ENCODE data around the gene EPS8L2. TPM values are rescaled to one million over a fixed set of nuclear protein-coding genes. Genes with fewer than 3 reads are reported as not detected.

Gene EPS8L2
- total RNA-seq, 2 donors from 2014 or later = 126 to 153 TPM

DNA sequence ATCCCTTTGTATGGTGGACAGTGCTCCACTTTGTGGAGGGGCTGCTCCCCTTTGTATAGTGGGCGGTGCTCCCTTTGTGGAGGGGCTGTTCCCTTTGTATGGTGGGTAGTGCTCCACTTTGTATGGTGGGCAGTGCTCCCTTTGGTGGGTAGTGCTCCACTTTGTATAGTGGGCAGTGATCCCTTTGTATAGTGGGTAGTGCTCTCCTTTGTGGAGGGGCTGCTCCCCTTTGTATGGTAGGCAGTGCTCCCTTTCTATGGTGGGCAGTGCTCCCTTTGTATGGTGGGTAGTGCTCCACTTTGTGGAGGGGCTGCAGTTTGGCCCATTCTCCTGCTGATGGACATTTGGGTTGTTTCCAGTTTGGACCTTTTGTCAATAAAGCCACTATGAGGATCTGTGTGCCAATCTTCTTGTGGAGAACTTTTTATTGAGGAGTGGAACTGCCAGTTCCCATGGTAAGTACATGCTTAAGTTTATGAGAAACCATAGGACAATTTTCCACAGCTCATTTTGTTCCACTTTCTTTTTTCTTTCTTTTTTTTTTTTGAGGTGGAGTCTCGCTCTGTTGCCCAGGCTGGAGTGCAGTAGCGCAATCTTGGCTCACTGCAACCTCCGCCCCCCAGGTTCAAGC lies 36.7 kb downstream of the EPS8L2 start:
- DNase-seq = no peak
- Histone ChIP-seq H3K27me3 (no peaks in the 10 kb centered on the region), H3K36me3 (replicated peaks in 1 of 2; ENCODE audit: insufficient read depth in 1 of 2, low read depth in 2 of 2) (no peaks in the 10 kb centered on the region), H3K27ac (no peak overlapping the region), H3K9me3 (no peaks in the 10 kb centered on the region), H3K4me1 (peaks cover 11% of the 10 kb centered on the region), H3K4me3 (no peak overlapping the region)
- intact Hi-C loops (cut with DNase I) = no loop called here
- TF ChIP-seq, protein P1, sequence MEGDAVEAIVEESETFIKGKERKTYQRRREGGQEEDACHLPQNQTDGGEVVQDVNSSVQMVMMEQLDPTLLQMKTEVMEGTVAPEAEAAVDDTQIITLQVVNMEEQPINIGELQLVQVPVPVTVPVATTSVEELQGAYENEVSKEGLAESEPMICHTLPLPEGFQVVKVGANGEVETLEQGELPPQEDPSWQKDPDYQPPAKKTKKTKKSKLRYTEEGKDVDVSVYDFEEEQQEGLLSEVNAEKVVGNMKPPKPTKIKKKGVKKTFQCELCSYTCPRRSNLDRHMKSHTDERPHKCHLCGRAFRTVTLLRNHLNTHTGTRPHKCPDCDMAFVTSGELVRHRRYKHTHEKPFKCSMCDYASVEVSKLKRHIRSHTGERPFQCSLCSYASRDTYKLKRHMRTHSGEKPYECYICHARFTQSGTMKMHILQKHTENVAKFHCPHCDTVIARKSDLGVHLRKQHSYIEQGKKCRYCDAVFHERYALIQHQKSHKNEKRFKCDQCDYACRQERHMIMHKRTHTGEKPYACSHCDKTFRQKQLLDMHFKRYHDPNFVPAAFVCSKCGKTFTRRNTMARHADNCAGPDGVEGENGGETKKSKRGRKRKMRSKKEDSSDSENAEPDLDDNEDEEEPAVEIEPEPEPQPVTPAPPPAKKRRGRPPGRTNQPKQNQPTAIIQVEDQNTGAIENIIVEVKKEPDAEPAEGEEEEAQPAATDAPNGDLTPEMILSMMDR (IDR thresholded peaks at IDR 0.05) = no peak
- TF ChIP-seq POLR2A (IDR thresholded peaks at IDR 0.05) = no peak
- no peak for ATAC-seq
- WGBS, 2 donors = 92 to 97% methylated on average over 3 to 4 of the region's 4 CpGs

GRCh38 chr11:745428-745827 lies 39.4 kb downstream of the EPS8L2 start:
- Histone ChIP-seq H3K36me3 (replicated peaks in 1 of 2; ENCODE audit: insufficient read depth in 1 of 2, low read depth in 2 of 2) (no peaks in the 10 kb centered on the region), H3K4me1 (peaks cover 31% of the 10 kb centered on the region), H3K27me3 (no peaks in the 10 kb centered on the region), H3K9me3 (no peaks in the 10 kb centered on the region), H3K27ac (no peak overlapping the region), H3K4me3 (no peak overlapping the region)
- TF ChIP-seq POLR2A (IDR thresholded peaks at IDR 0.05) = no peak
- TF ChIP-seq, protein P1 (IDR thresholded peaks at IDR 0.05) = no peak
- intact Hi-C loops (cut with DNase I) = no loop called here
- WGBS, 2 donors = 27 to 38% methylated on average over 1 of the region's 1 CpG
- ATAC-seq (no peak), DNase-seq (no peak)

DNA sequence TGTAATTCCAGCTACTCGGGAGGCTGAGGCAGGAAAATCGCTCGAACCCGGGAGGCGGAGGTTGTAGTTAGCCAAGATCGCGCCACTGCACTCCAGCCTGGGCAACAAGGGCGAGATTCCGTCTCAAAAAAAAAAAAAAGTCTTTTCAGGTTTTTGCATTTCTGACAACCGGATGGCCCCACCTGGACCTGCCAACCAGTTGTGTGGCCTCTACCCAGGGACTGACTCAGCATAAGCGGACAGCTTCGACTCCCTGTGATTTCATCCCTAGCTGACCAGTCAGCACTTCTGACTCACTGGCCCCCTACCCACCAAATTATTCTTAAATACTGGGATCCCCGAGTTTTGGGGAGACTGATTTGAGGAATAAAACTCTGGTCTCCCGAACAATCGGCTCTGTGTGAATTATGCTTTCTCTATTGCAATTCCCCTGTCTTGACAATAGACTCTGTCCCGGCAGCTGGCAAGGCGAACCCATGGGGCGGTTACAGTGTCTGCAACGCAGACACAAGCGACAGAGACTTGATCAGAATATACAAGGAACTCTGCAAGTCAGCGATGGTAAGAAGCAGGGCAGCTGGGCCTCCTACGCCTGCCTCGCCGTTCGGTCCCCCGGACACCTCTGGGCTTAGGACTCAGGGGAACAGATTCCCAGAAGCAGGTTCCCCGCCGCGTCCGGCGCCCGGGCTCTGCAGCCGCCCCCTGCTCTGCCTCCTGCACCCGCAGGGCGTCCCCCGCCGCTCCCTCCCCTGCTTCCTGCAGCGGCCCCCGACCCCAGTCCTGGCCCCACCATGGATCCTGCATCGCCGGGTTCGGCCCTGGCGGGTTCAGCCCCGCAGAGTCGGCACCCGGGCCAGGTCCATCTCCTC lies 40.5 kb downstream of the EPS8L2 start:
- DNase-seq = peak in 3 of 4 donors; percentile 42 to 57 (median 53)
- no peaks in the 10 kb centered on the region for H3K9me3 ChIP-seq
- intact Hi-C loops (cut with DNase I) = no loop called here
- TF ChIP-seq, protein P1 (IDR thresholded peaks at IDR 0.05) = no peak
- no peak for TF ChIP-seq POLR2A (IDR thresholded peaks at IDR 0.05)
- WGBS, 2 donors = 24 to 56% methylated on average over 18 to 46 of the region's 46 CpGs
- peak overlapping the region; percentile 64 to 95 (median 90) for H3K27ac ChIP-seq
- peak; percentile 25 for ATAC-seq
- no peaks in the 10 kb centered on the region for H3K27me3 ChIP-seq
- peak overlapping the region; percentile 50 to 91 for H3K4me3 ChIP-seq
- H3K36me3 ChIP-seq (replicated peaks in 1 of 2; ENCODE audit: insufficient read depth in 1 of 2, low read depth in 2 of 2) = no peaks in the 10 kb centered on the region
- peaks cover 31% of the 10 kb centered on the region for H3K4me1 ChIP-seq

GRCh38 chr11:747158-748006 lies 41.4 kb downstream of the EPS8L2 start, which contains the start of gene TALDO1:
Gene TALDO1 (plus strand): TSS chr11:747464. CDS start chr11:747482, 18 bp downstream.
- 1% methylated on average over 86 of the region's 112 CpGs; no CpG with 5 or more reads in 1 of the 2 donors for WGBS, 2 donors

More at GRCh38 chr11:747158-748006, 41.4 kb downstream of the EPS8L2 start, which contains the start of gene TALDO1:
- H3K4me3 ChIP-seq = peak within 1 kb of the TSS; percentile 53 to 91
- TF ChIP-seq, protein P1 (IDR thresholded peaks at IDR 0.05) = peak in 5 of 7 experiments; percentile 13 to 54 (median 22)
- TF ChIP-seq POLR2A (IDR thresholded peaks at IDR 0.05) = peak; percentile 72 to 81 (median 78)
- peaks cover 31% of the 10 kb centered on the region for H3K4me1 ChIP-seq
- intact Hi-C loops (cut with DNase I) = no loop called here
- ATAC-seq = peak; percentile 95
- peak within 1 kb of the TSS; percentile 64 to 95 (median 90) for H3K27ac ChIP-seq
- H3K27me3 ChIP-seq = no peaks in the 10 kb centered on the region
- no peaks in the 10 kb centered on the region for H3K9me3 ChIP-seq
- H3K36me3 ChIP-seq (replicated peaks in 1 of 2; ENCODE audit: insufficient read depth in 1 of 2, low read depth in 2 of 2) = no peaks in the 10 kb centered on the region
- peak; percentile 92 to 96 (median 94) for DNase-seq

All from body of pancreas (tissue), 4 donors.